C1 segment of cervical spinal cord (tissue), 14 donors: ENCODE data around the gene OR5M11.
"Not testable (repeated sequence)": the region's sequence is repeated elsewhere in the genome, so short reads cannot be mapped to it uniquely, and the experiment has no call there.

Experiments used
- DNase-seq, 14 donors: peaks; one replicate each; lab custom pipeline; 2025; lab: John Stamatoyannopoulos, UW

The OR5M11 gene

DNA sequence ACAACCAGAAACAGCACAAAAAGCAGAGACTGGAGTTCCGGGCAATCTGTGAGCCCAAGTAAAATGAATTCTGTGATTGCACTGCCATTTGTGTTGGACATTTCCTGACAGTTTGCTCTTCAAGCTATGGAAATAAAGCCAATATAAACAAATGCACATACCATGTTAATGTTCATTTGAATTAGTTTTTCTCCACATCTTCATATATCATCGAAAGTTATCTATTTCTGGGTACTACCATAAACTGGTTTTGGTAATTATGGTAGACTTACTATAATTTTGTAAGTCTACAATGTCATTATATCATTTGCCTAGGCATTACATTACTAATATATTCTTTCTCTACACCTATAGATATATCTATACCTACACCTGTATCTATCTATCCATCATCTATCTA is at the start of gene OR5M11:
OR5M11 (minus strand) TSS at position 101 of the 400 bp plus-strand sequence; CDS start at position 101, 0 bp downstream.
- DNase-seq, result no peak

DNA sequence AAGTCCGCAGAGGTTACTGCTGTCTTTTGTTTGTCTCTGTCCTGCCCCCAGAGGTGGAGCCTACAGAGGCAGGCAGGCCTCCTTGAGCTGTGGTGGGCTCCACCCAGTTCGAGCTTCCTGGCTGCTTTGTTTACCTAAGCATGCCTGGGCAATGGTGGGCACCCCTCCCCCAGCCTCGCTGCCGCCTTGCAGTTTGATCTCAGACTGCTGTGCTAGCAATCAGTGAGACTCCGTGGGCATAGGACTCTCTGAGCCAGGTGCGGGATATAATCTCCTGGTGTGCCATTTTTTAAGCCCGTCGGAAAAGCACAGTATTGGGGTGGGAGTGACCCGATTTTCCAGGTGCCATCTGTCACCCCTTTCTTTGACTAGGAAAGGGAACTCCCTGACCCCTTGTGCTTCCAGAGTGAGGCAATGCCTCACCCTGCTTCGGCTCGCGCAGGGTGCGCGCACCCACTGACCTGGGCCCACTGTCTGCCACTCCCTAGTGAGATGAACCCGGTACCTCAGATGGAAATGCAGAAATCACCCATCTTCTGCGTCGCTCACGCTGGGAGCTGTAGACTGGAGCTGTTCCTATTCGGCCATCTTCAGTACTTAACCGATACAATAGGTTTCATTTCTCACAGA is 49.1 kb upstream of the OR5M11 start:
- not testable (repeated sequence) for DNase-seq

DNA sequence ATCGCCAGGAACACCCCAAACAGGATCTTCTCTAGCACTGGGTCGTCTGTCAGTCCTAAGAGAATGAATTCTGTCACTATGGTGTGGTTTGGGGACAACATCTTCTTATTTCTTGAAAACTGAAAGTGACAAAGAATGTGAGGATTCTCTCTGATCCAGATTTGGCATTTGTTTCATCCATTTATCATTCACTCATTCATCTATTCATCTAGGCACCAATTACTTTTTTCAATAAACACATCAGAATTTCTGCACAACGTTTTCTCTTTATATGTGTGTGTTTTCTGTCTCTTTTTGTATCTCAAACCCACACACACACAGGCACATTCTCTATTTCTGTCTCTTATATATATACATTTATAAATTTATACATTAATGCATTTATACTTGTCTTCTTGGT is 34.6 kb upstream of the OR5M11 start, which contains the start of gene OR5M10:
OR5M10 (minus strand) TSS at position 101 of the 400 bp plus-strand sequence; CDS start at position 101, 0 bp downstream.
- DNase-seq, result no peak

DNA sequence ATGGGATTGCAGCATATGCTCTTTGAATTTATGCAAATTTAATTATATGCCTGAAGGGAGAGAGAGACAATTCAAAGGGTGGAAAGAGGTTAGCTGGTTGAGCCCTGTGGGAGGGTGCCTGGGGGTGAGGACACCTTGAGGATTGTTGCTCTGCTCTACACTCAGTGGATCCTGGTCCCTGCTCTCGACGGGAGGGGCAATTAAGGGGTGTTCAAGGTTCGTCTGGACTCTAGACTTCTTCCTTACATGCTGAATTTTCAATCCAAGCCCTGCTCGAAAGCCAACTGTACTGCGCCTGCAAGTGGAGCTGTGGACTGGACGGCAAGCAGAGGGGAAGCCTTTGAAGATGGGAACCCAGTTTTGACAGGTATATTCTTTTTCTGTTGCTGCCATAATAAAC is 15.5 kb upstream of the OR5M11 start:
- DNase-seq, result no peak

DNA sequence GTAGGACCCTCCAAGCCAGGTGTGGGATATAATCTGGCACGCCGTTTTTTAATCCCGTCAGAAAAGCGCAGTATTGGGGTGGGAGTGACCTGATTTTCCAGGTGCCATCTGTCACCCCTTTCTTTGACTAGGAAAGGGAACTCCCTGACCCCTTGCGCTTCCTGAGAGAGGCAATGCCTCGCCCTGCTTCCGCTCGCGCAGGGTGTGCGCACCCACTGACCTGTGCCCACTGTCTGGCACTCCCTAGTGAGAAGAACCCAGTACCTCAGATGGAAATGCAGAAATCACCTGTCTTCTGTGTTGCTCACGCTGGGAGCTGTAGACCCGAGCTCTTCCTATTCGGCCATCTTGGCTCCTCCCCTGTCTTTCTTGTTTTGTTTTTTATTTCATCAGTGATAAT is 11.6 kb upstream of the OR5M11 start:
- DNase-seq, result not testable (repeated sequence)

DNA sequence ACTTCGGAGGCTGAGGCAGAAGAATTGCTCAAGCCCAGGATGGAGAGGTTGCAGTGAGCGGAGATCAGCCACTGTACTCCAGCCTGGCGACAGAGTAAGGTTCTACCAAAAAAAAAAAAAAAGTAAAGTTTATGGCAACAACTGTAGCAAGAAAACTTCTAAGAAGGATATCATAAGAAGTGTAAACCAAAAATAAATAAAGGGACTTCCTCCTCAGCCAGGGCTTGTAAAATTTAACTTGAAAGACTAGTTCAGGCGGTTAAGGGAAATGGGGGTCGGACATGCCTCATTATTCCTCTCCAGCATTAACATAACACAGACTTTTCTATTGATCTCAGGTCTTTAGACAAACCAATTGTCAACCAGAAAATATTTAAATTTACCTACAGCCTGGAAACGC is 2.5 kb upstream of the OR5M11 start:
- no peak for DNase-seq

DNA sequence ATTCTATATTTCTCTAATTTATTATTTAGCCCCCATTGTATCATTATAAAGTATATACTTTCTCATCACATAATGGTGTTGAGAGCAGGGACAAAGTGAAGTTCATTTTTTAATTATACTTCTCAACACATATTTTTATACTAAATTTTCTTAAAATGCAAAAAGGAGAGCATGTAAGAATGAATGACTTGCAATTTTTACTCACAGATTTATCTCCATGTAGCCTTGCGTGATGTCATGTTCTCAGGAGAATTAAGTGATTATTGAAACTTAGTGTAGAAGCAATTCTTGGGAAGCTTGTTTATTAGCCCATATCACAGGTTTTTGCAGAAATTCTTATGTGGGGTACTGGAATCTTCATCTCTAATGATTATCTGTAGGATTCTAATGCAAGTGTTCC is 682 bp upstream of the OR5M11 start:
- DNase-seq, result no peak

DNA sequence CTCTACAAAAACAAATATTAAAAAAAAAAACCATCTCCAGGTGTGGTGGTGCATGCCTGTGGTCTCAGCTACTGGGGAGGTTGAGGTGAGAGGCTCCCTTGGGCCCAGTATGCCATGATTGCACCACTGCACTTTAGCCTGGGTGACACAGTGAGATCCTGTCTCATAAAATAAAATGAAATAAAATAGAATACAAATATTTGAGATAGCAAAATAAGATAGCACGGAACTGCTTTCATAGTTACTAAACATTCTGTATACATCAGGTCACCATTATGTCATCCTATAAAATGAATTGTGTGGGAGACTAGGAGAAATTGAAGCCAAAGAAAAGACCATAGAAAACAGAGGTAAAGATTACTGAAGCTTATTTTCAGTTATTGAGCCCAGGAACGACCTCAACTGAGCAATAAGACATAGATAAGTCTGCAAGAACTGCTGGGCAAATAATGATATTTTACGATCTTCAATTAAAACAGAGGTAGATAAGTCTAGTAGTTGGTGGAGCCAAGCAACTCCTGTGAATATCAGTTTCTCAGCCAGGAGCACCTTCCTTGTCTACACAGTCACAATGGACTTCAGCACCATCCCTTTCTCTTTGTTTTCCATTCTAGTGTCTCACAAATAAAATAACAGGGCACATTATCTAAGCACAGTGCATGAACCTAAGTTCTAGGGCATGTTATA is 9.9 kb downstream of the OR5M11 start:
- DNase-seq, result no peak

DNA sequence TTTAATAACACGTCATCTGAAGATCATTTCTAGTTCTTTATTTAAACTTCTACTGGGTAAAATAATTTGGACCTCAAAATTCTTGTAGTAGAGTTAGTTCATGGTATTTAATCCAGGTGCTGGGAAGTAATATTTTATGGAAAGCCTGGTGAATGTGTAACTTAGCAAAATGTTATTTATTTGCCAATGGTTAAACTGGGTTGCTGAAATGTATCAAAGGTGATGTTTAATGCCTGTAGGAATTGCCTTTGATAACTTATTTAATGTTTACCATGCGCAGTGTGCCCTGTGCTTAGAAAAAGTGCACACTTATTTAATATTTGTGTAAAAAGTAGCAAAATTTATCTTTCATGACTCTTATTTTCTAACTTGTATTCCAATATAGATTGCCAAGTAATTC is 11.2 kb downstream of the OR5M11 start:
- DNase-seq, result no peak

DNA sequence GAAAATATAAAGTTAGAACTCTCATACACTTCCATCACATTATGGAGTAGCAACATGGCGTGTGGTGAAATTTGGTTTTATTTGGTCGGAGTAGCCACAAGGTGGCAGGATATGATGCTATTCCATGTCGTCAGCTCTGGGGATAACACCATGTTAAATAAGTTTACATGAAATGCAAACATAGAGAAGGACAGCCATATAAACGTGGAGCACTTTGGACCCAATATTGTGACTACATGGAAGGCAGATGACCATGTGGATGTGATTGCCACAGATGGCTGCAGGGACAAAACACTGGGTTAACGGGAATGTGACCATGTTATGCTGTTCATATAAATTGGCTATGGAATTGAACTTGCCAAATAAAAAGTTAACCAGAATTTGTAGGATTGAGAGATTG is 21.0 kb downstream of the OR5M11 start:
- no peak for DNase-seq

DNA sequence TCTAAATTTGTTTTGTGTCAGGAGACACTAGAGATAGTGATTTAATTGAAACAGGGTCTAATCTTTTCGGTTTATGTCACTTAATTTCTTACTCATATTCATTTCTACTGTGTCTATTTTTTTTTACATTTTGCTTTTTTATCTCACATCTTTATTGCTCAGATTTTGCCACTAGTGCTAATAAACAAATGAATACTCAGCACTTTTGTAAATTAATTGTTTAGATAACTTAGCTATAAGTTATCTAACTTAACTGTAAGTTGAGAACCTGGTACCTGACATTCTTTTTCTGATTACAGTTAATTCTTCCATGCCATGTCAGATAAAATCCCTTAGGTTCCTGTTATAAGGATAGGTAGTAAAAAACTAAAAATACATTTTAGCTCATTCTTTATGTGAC is 29.8 kb downstream of the OR5M11 start:
- no peak for DNase-seq

DNA sequence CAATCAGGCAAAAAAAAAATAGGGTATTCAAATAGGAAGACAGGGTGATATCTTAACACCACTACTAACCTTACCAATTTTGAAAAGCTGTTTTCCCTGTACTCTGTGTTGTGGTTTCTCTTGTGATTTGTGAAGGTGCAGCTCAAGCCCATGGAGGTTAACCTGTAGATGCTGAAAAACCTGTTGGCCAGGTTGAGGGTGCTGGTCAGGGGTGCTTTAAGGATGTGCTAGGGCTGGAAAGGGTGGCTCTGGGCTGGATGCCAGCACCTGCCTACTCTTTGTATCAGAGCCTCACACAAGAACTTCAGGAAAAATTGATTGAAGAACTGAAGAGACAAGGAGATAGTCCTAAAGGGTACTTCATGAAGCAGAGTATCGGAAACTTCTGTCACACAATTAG is 33.6 kb downstream of the OR5M11 start:
- DNase-seq, result no peak

DNA sequence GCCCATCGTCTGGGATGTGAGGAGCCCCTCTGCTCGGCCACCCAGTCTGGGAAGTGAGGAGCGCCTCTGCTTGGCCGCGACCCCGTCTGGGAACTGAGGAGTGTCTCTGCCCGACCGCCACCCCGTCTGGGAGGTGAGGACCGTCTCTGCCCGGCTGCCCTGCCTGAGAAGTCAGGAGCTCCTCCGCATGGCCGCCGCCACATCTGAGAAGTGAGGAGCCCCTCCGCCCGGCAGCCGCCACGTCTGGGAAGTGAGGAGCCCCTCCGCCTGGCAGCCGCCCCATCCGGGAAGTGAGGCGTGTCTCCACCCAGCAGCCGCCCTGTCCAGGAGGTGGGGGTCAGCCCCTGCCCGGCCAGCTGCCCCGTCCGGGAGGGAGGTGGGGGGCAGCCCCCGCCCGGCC is 46.0 kb downstream of the OR5M11 start:
- no peak for DNase-seq

DNA sequence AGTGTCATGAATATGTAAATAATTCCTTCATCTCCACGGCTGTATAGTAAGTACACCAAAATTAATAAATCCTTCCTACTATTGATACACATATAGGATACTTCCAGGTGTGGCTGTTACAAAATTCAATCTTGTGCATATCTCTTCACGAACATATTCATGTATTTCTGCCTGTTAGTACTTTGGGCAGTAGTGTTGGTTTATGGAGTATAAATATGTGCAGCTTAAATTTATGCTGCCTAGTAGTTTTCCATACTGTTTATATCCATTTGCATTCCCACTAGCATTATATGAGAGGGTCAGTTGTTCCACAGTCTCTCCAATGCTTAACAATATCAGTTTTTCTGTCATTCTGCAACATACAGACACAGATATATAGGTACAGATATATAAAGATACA is 47.9 kb downstream of the OR5M11 start:
- no peak for DNase-seq
